Right lobe of liver (tissue), 4 donors: ENCODE data around the gene TECPR2.

Source experiments
- CTCF ChIP-seq, 4 donors: fragments of 200-600 bp in 3 of 4; fragments of 450-650 bp in 1 of 4; IDR thresholded peaks; one replicate each; pipeline versions ENCODE4 v1.5.1 to v1.8.0; 2016 to 2022; ENCODE audit warnings: antibody characterized with exemption in 4 of 4, mild to moderate bottlenecking in 2 of 4
- POLR2A ChIP-seq: fragments of 450-650 bp; IDR thresholded peaks from one replicate; pipeline ENCODE4 v1.6.1; 2017; ENCODE audit warnings: antibody characterized with exemption, mild to moderate bottlenecking
- donor health status: DM: no; HTN: no; CAD: no.
- donor health status: DM: no; HTN: no; CAD: no.
- donor health status: DM: no; HTN: yes; CAD: no.

- TF ChIP-seq CTCF (IDR thresholded peaks at IDR 0.05) = no peak
- no peak for TF ChIP-seq POLR2A
These were observed 64.1 kb downstream of the TECPR2 start for GRCh38 chr14:102426796-102427195.
